Testis (tissue), 2 donors: ENCODE results near the gene B3GNT3.

Source experiments
- POLR2A ChIP-seq: fragments of 450-650 bp; IDR thresholded peaks from one replicate; pipeline ENCODE4 v1.6.1; 2017; ENCODE audit warnings: antibody characterized with exemption, mild to moderate bottlenecking, moderate library complexity
- TF ChIP-seq, protein P1 (sequence below), 3 experiments: fragments of 450-650 bp in 2 of 3; fragments of 200-600 bp in 1 of 3; sonication (generic) in 1 of 3; IDR thresholded peaks; one replicate each; pipeline ENCODE4 v1.5.1; 2016 to 2019; ENCODE audit warnings: antibody characterized with exemption in 3 of 3, mild to moderate bottlenecking in 2 of 3, moderate library complexity in 1 of 3

- TF ChIP-seq, protein P1, sequence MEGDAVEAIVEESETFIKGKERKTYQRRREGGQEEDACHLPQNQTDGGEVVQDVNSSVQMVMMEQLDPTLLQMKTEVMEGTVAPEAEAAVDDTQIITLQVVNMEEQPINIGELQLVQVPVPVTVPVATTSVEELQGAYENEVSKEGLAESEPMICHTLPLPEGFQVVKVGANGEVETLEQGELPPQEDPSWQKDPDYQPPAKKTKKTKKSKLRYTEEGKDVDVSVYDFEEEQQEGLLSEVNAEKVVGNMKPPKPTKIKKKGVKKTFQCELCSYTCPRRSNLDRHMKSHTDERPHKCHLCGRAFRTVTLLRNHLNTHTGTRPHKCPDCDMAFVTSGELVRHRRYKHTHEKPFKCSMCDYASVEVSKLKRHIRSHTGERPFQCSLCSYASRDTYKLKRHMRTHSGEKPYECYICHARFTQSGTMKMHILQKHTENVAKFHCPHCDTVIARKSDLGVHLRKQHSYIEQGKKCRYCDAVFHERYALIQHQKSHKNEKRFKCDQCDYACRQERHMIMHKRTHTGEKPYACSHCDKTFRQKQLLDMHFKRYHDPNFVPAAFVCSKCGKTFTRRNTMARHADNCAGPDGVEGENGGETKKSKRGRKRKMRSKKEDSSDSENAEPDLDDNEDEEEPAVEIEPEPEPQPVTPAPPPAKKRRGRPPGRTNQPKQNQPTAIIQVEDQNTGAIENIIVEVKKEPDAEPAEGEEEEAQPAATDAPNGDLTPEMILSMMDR (IDR thresholded peaks at IDR 0.05) = no peak
- no peak for TF ChIP-seq POLR2A
These were observed 39.5 kb upstream of the B3GNT3 start for GRCh38 chr19:17755443-17755890.
